ENCODE measurements around the gene IFNL4.

Gene IFNL4

GRCh38 chr19:39196860-39197562 is 51.6 kb downstream of the IFNL4 start, which contains the start of gene NCCRP1:
Gene NCCRP1 (plus strand): TSS chr19:39196964. CDS start chr19:39196983, 19 bp downstream.
- H3K4me3 ChIP-seq (ENCODE audit: low read depth, low read length) = no peak within 1 kb of the TSS
- no peak for TF ChIP-seq CTCF (IDR thresholded peaks at IDR 0.05; ENCODE audit: borderline replicate concordance, insufficient read depth, low read depth, low read length)

GRCh38 chr19:39196320-39196719 is 52.3 kb downstream of the IFNL4 start:
- no peak overlapping the region for H3K4me3 ChIP-seq (ENCODE audit: low read depth, low read length)
- no peak for TF ChIP-seq CTCF (IDR thresholded peaks at IDR 0.05; ENCODE audit: borderline replicate concordance, insufficient read depth, low read depth, low read length)

Measured in GM12875 (cell line).